Measurements from ENCODE around the gene APBA2.

Gene APBA2

DNA sequence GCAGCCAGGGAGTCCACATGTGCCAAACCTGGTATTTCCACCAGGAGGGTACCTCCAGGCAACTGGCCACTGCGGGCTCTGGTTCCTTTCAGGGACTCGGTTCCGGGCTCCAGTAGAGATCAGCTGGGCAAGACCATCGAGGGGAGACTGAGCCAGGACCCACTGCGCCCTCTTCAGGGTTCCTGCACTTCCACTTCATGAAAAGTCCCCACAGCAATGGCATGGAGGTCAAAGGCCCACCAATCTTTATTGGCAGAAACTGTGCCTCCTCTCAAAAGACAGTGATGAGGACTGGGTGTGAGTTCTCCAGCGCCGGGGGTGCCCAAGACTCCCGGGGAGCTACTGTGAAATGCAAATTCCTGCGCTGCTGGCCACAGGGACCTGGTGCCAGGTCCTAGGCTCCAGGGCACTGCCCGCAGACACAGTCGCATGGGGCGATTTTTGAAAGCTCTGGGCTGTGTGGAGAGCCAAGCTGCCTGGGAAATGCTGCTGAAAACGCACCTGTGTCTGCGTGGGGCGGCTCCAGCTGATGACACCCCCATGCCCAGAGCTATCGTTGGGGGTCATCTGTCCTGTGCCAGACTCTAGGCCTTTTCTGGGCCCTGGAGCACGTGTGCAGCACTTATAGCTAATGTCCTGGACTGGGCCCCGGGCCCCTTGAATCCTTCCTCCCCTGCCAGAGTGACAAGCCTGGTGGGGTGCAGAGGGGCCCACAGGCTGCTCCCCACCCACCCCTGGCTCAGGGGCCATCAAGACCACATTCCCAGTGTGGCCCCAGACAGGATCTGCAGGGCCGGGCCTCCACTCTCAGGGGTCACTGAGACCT is 239.8 kb downstream of the APBA2 start:
- Histone ChIP-seq H3K27me3 (ENCODE audit: control insufficient read depth in 5 of 5, insufficient read depth in 4 of 5, low read length in 5 of 5) (peaks cover 8 to 13% (median 9%) of the 10 kb centered on the region in 5 donors), H3K4me1 (ENCODE audit: control insufficient read depth in 5 of 5, insufficient read depth in 5 of 5, low read length in 5 of 5) (no peaks in the 10 kb centered on the region), H3K4me3 (ENCODE audit: low read depth in 1 of 5, low read length in 5 of 5) (no peak overlapping the region), H3K36me3 (ENCODE audit: control insufficient read depth in 5 of 5, insufficient read depth in 5 of 5, low read length in 5 of 5) (no peaks in the 10 kb centered on the region), H3K9me3 (ENCODE audit: control insufficient read depth in 5 of 5, low read length in 5 of 5) (no peaks in the 10 kb centered on the region), H3K27ac (ENCODE audit: low read depth, low read length) (no peak overlapping the region), H3K9ac (ENCODE audit: low read length in 5 of 5) (no peak overlapping the region)

DNA sequence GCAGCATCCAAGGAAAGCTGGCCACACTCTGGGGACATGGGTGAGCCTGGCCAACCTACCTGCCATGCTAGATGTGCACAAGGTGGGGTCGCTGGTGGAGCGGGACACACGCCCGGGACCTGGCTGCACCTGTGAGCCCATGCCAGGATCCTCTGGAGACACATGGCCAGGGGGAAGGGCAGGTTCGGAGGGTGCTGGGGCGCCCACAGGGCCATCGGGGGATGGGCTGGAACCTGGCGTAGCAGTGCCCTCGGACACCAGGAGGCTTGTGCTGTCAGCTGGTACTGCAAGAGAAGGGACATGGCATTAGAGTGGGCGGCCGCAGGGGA is 240.4 kb downstream of the APBA2 start:
- Histone ChIP-seq H3K4me1 (ENCODE audit: control insufficient read depth in 5 of 5, insufficient read depth in 5 of 5, low read length in 5 of 5) (no peaks in the 10 kb centered on the region), H3K27ac (ENCODE audit: low read depth, low read length) (no peak overlapping the region), H3K9ac (ENCODE audit: low read length in 5 of 5) (no peak overlapping the region), H3K9me3 (ENCODE audit: control insufficient read depth in 5 of 5, low read length in 5 of 5) (no peaks in the 10 kb centered on the region), H3K27me3 (ENCODE audit: control insufficient read depth in 5 of 5, insufficient read depth in 4 of 5, low read length in 5 of 5) (peaks cover 8 to 13% (median 9%) of the 10 kb centered on the region in 5 donors), H3K36me3 (ENCODE audit: control insufficient read depth in 5 of 5, insufficient read depth in 5 of 5, low read length in 5 of 5) (no peaks in the 10 kb centered on the region), H3K4me3 (ENCODE audit: low read depth in 1 of 5, low read length in 5 of 5) (no peak overlapping the region)

DNA sequence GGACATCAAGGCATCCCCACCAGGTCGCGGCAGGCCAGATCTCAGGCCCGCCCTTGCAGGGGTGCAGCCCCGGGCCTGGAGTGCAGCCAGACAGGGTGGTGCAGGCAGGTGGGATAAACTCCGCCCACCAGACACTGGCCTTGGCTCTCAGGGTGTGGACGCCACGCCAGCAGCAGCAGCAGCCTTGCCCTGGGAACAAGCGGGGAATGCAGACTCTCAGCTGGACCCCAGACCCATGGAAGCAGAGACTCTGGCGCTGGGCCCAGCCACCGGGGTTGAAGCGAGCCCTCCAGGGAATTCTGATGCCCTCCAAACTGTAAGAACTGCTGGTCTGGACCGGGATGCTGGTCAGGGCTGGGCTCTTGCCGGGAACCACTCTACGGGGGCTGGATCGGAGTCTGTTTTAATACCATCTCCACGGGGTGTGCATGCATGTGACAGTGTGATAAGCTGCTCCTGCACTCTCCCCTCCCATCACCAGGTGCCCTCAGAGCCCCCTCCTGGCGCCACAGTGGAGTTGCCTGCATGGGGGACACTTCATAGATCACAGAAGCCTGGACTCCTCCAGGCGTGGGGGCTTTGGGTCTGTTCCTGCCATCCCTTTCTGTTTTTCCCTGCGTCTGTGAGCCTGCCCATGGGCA is 241.2 kb downstream of the APBA2 start:
- H3K4me3 ChIP-seq (ENCODE audit: low read depth in 1 of 5, low read length in 5 of 5), result no peak overlapping the region
- peaks cover 8 to 13% (median 11%) of the 10 kb centered on the region in 5 donors for H3K27me3 ChIP-seq (ENCODE audit: control insufficient read depth in 5 of 5, insufficient read depth in 4 of 5, low read length in 5 of 5)
- no peaks in the 10 kb centered on the region for H3K9me3 ChIP-seq (ENCODE audit: control insufficient read depth in 5 of 5, low read length in 5 of 5)
- no peak overlapping the region for H3K27ac ChIP-seq (ENCODE audit: low read depth, low read length)
- no peak overlapping the region for H3K9ac ChIP-seq (ENCODE audit: low read length in 5 of 5)
- no peaks in the 10 kb centered on the region for H3K4me1 ChIP-seq (ENCODE audit: control insufficient read depth in 5 of 5, insufficient read depth in 5 of 5, low read length in 5 of 5)
- H3K36me3 ChIP-seq (ENCODE audit: control insufficient read depth in 5 of 5, insufficient read depth in 5 of 5, low read length in 5 of 5), result no peaks in the 10 kb centered on the region

DNA sequence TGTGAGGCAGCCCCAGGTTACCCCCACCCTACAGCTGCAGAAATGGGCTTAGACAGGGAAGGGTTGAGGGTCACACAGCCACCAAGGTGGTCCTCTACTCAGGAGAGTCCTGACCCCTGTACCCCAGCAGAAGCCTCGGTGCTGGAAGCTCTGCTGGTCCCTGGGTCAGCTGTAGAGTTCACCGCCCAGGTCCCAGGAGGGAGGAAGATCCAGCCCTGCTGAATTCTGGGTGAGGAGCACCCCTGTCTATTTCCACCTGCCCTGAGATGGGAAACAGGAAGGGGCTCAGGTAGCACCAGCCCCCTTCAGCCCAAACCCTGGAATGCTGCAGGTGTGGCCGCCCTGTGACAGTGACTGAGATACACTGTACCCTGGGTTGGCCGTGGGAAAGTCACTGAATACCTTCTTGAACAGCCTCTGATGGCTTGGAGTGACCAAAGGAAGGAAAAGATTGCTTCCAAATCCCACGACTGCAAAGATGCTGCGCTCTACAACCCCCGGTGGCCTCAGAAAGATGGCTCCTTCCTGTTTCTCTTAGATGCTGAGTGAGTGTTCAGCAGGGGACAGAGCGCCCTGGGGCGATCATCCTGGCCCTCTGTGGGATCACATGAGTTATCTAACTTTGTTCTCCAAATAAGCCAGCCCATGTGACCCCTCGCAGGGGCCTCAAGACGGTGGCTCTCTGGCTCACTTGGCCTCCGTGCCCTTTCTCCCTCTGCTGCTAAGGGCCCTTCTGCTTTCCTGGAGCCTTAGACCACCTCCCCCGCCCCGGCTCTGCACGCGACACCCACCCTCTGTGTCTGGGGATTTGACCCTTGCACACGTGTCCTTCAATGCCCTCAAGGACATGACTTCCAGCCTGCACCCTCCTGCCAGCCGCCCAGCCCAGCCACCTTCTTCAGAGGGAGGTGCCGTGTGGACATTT is 242.0 kb downstream of the APBA2 start:
- Histone ChIP-seq H3K9me3 (ENCODE audit: control insufficient read depth in 5 of 5, low read length in 5 of 5) (no peaks in the 10 kb centered on the region), H3K27me3 (ENCODE audit: control insufficient read depth in 5 of 5, insufficient read depth in 4 of 5, low read length in 5 of 5) (peaks cover 7 to 13% (median 11%) of the 10 kb centered on the region in 5 donors), H3K27ac (ENCODE audit: low read depth, low read length) (no peak overlapping the region), H3K4me3 (ENCODE audit: low read depth in 1 of 5, low read length in 5 of 5) (no peak overlapping the region), H3K9ac (ENCODE audit: low read length in 5 of 5) (no peak overlapping the region), H3K36me3 (ENCODE audit: control insufficient read depth in 5 of 5, insufficient read depth in 5 of 5, low read length in 5 of 5) (no peaks in the 10 kb centered on the region), H3K4me1 (ENCODE audit: control insufficient read depth in 5 of 5, insufficient read depth in 5 of 5, low read length in 5 of 5) (no peaks in the 10 kb centered on the region)

DNA sequence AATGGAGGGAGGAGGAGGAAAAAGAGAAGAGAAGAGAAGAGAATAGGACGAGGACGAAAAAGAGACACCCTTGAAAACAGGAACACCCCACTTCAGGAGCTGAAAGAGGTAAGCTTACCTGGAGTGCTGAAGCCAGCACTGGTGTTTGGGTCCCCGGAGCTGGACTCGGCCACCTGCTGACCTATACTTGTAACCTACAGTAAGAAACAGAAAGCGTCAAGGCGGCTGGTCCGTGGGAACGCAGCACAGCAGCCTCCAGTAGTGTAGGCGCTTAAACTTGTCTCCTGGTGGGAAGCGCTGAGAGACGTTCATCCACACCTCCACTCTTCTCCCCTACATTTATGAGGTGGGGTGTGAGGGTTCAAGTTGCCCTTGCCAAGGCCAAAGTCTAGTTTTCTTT is 242.9 kb downstream of the APBA2 start:
- no peaks in the 10 kb centered on the region for H3K36me3 ChIP-seq (ENCODE audit: control insufficient read depth in 5 of 5, insufficient read depth in 5 of 5, low read length in 5 of 5)
- H3K27me3 ChIP-seq (ENCODE audit: control insufficient read depth in 5 of 5, insufficient read depth in 4 of 5, low read length in 5 of 5), result peaks cover 8 to 13% (median 11%) of the 10 kb centered on the region in 5 donors
- H3K9me3 ChIP-seq (ENCODE audit: control insufficient read depth in 5 of 5, low read length in 5 of 5), result no peaks in the 10 kb centered on the region
- H3K27ac ChIP-seq (ENCODE audit: low read depth, low read length), result no peak overlapping the region
- H3K4me1 ChIP-seq (ENCODE audit: control insufficient read depth in 5 of 5, insufficient read depth in 5 of 5, low read length in 5 of 5), result no peaks in the 10 kb centered on the region
- no peak overlapping the region for H3K9ac ChIP-seq (ENCODE audit: low read length in 5 of 5)
- no peak overlapping the region for H3K4me3 ChIP-seq (ENCODE audit: low read depth in 1 of 5, low read length in 5 of 5)

DNA sequence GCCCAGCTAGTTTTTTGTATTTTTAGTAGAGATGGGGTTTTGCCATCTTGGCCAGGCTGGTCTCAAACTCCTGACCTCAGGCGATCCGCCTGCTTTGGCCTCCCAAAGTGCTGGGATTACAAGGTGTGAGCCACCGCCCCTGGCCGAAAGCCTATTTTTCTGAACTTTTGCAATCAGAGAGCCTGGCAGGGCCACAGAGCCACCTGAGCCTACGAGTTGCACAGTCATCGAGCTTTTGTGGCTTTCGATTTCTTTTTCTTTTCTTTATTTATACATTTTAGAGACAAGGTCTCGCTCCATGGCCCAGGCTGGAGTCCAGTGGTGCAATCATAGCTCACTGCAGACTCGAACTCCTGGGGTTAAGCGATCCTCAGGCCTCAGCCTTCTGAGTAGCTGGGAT is 243.4 kb downstream of the APBA2 start:
- no peaks in the 10 kb centered on the region for H3K4me1 ChIP-seq (ENCODE audit: control insufficient read depth in 5 of 5, insufficient read depth in 5 of 5, low read length in 5 of 5)
- H3K27me3 ChIP-seq (ENCODE audit: control insufficient read depth in 5 of 5, insufficient read depth in 4 of 5, low read length in 5 of 5), result peaks cover 8 to 13% (median 11%) of the 10 kb centered on the region in 5 donors
- no peak overlapping the region for H3K27ac ChIP-seq (ENCODE audit: low read depth, low read length)
- H3K9me3 ChIP-seq (ENCODE audit: control insufficient read depth in 5 of 5, low read length in 5 of 5), result no peaks in the 10 kb centered on the region
- H3K4me3 ChIP-seq (ENCODE audit: low read depth in 1 of 5, low read length in 5 of 5), result no peak overlapping the region
- no peak overlapping the region for H3K9ac ChIP-seq (ENCODE audit: low read length in 5 of 5)
- H3K36me3 ChIP-seq (ENCODE audit: control insufficient read depth in 5 of 5, insufficient read depth in 5 of 5, low read length in 5 of 5), result no peaks in the 10 kb centered on the region

DNA sequence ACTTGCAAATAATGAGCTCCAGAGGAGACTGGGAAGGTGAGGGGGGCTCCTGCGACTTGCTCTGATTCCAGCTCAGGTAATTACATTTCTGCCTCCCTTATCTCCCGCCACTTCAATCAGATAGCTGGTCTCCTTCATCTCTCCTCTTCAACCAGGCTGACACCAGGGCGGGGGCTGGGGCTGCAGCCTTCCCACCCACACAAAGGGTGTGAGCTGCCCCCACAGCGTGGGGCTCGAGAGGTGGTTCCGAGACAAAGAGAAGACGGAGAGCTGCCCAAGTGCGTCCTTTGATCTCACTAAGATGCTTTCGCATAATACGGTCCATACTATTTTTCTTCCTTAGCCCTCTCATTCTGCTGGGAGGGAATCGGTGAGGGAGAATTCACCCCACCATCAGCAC is 244.2 kb downstream of the APBA2 start:
- peaks cover 9 to 14% (median 12%) of the 10 kb centered on the region in 5 donors for H3K27me3 ChIP-seq (ENCODE audit: control insufficient read depth in 5 of 5, insufficient read depth in 4 of 5, low read length in 5 of 5)
- no peaks in the 10 kb centered on the region for H3K4me1 ChIP-seq (ENCODE audit: control insufficient read depth in 5 of 5, insufficient read depth in 5 of 5, low read length in 5 of 5)
- H3K9me3 ChIP-seq (ENCODE audit: control insufficient read depth in 5 of 5, low read length in 5 of 5), result no peaks in the 10 kb centered on the region
- H3K36me3 ChIP-seq (ENCODE audit: control insufficient read depth in 5 of 5, insufficient read depth in 5 of 5, low read length in 5 of 5), result no peaks in the 10 kb centered on the region
- H3K27ac ChIP-seq (ENCODE audit: low read depth, low read length), result no peak overlapping the region
- H3K9ac ChIP-seq (ENCODE audit: low read length in 5 of 5), result no peak overlapping the region
- H3K4me3 ChIP-seq (ENCODE audit: low read depth in 1 of 5, low read length in 5 of 5), result no peak overlapping the region

DNA sequence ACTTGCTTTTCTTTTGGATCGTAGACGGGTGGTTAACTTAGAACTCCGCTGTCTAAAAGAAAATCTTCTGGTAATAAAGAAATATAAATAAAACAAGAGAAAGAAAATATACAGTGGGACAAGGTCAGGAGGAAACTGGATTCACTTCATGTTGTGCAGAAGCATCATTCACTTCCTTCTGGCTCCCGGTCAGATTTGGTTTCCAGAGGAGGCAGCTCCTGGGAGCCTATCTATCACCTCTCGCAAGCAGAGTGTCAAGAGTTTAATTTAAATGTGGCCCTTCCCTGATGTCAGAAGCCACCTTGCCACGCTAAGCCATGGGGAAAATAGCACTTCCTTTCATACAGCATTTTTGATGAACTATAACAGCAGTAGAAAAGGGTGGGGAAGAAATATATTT is 244.7 kb downstream of the APBA2 start:
- Histone ChIP-seq H3K9me3 (ENCODE audit: control insufficient read depth in 5 of 5, low read length in 5 of 5) (no peaks in the 10 kb centered on the region), H3K4me1 (ENCODE audit: control insufficient read depth in 5 of 5, insufficient read depth in 5 of 5, low read length in 5 of 5) (no peaks in the 10 kb centered on the region), H3K36me3 (ENCODE audit: control insufficient read depth in 5 of 5, insufficient read depth in 5 of 5, low read length in 5 of 5) (no peaks in the 10 kb centered on the region), H3K9ac (ENCODE audit: low read length in 5 of 5) (no peak overlapping the region), H3K4me3 (ENCODE audit: low read depth in 1 of 5, low read length in 5 of 5) (no peak overlapping the region), H3K27ac (ENCODE audit: low read depth, low read length) (no peak overlapping the region), H3K27me3 (ENCODE audit: control insufficient read depth in 5 of 5, insufficient read depth in 4 of 5, low read length in 5 of 5) (peaks cover 8 to 14% (median 12%) of the 10 kb centered on the region in 5 donors)

DNA sequence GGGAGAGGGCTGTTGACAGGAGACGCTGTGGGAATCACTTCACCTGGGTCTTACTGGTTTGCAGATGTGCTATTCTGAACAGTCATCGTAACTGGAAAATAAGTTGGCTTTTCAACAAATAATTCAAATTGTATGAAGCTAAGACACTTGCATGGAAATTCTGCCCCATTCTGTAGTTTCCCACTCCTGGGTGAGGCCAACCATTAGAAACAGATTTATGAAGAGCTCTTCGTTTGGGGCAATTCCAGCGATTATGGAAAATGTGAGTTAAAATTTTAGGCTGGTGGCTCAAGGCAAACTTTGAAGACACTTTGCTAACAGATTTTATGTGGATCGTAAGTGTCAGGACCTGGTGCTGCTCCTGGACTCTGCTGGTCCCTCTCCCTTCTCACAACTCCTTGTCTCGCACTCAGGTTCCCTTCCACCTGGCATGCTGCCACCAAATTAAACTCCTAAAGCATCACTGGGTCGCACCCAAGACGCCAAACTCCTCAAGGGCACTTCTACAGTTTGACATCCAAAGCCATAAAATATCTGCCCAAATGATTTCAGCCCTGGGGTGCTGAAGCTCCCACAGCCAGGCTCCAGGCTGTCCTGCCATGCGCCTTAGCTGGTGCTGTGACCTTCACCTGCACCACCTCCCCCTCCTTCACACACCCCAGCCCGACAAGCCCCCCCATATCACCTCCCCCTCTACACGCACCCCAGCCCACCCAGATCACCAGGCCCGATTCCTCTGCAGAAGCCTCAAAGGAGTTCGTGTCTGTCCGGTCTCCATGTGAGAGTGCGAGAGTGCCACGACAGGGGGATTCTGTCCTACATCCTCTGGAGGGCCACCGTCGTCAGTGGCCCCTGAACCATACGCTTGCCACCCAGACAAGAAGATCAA is 245.4 kb downstream of the APBA2 start:
- Histone ChIP-seq H3K9me3 (ENCODE audit: control insufficient read depth in 5 of 5, low read length in 5 of 5) (no peaks in the 10 kb centered on the region), H3K4me3 (ENCODE audit: low read depth in 1 of 5, low read length in 5 of 5) (no peak overlapping the region), H3K9ac (ENCODE audit: low read length in 5 of 5) (no peak overlapping the region), H3K4me1 (ENCODE audit: control insufficient read depth in 5 of 5, insufficient read depth in 5 of 5, low read length in 5 of 5) (no peaks in the 10 kb centered on the region), H3K27me3 (ENCODE audit: control insufficient read depth in 5 of 5, insufficient read depth in 4 of 5, low read length in 5 of 5) (peaks cover 8 to 14% (median 12%) of the 10 kb centered on the region in 5 donors), H3K27ac (ENCODE audit: low read depth, low read length) (no peak overlapping the region), H3K36me3 (ENCODE audit: control insufficient read depth in 5 of 5, insufficient read depth in 5 of 5, low read length in 5 of 5) (no peaks in the 10 kb centered on the region)

All from subcutaneous abdominal adipose tissue (tissue), 5 donors.